Neural cell (in vitro differentiated cells): ENCODE measurements around the gene CCDC15.

Source experiments
- CTCF ChIP-seq: fragments of 450-650 bp; IDR thresholded peaks from 2 replicates; pipeline ENCODE4 v1.5.1; 2014; ENCODE audit warnings: antibody characterized with exemption, mild to moderate bottlenecking, moderate library complexity; ENCODE audit not compliant: poor library complexity, severe bottlenecking
- EP300 ChIP-seq: fragments of 450-650 bp; conservative IDR thresholded peaks from 2 replicates; pipeline ENCODE4 v1.6.1; 2014; ENCODE audit warnings: antibody characterized with exemption, mild to moderate bottlenecking, moderate library complexity; ENCODE audit not compliant: poor library complexity, severe bottlenecking
- EZH2 ChIP-seq: fragments of 200-600, 300-800 bp; shearing (Covaris generic), sonication (generic); IDR thresholded peaks from 2 replicates; pipeline ENCODE4 v1.6.1; 2014; ENCODE audit warnings: antibody characterized with exemption, low read length, borderline replicate concordance, mild to moderate bottlenecking; ENCODE audit not compliant: insufficient read depth, poor library complexity, severe bottlenecking
- MXI1 ChIP-seq: fragments of 450-650 bp; conservative IDR thresholded peaks from 2 replicates; pipeline ENCODE4 v1.6.1; 2014; ENCODE audit warnings: antibody characterized with exemption, mild to moderate bottlenecking; ENCODE audit not compliant: poor library complexity, severe bottlenecking
- POLR2AphosphoS5 ChIP-seq: IDR thresholded peaks from 2 replicates; pipeline ENCODE4 v1.6.1; 2012
- RAD21 ChIP-seq: fragments of 450-650 bp; conservative IDR thresholded peaks from 2 replicates; pipeline ENCODE4 v1.6.1; 2014; ENCODE audit warnings: antibody characterized with exemption, mild to moderate bottlenecking, moderate library complexity
- REST ChIP-seq: IDR thresholded peaks from 2 replicates; pipeline ENCODE4 v1.6.1; 2012; ENCODE audit warnings: borderline replicate concordance
- SMC3 ChIP-seq: fragments of 450-650 bp; conservative IDR thresholded peaks from 2 replicates; pipeline ENCODE4 v1.6.1; 2014; ENCODE audit warnings: antibody characterized with exemption, mild to moderate bottlenecking, moderate library complexity; ENCODE audit not compliant: poor library complexity

- TF ChIP-seq CTCF = no peak
- no peak for TF ChIP-seq SMC3
- TF ChIP-seq RAD21 = no peak
- no peak for TF ChIP-seq EP300
- TF ChIP-seq EZH2 = no peak
- no peak for TF ChIP-seq MXI1
- no peak for TF ChIP-seq POLR2AphosphoS5
- TF ChIP-seq REST = no peak
Observed at GRCh38 chr11:125055107-125055715, 101.2 kb downstream of the CCDC15 start.
